Measurements from ENCODE around the gene VKORC1. TPM values are rescaled to one million over a fixed set of nuclear protein-coding genes. Genes with fewer than 3 reads are reported as not detected.

The VKORC1 gene
- total RNA-seq, 1 experiment from 2014 or later, result 83.8 TPM

DNA sequence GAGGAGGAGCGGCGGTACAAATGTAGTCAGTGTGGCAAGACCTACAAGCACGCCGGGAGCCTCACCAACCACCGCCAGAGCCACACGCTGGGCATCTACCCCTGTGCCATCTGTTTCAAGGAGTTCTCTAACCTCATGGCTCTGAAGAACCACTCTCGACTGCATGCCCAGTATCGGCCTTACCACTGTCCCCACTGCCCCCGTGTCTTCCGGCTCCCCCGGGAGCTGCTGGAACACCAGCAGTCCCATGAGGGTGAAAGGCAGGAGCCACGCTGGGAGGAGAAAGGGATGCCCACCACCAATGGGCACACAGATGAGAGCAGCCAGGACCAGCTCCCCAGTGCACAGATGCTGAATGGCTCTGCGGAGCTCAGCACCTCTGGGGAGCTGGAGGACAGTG is 17.6 kb downstream of the VKORC1 start:
- POLR2A ChIA-PET, result no interaction called here
- BruUV-seq (replicated peaks), result no TSS peak
- Histone ChIP-seq H3K4me3 (replicated peaks in 1 of 2; ENCODE audit: low read depth in 1 of 2, low read length in 2 of 2) (no peak overlapping the region), H2AFZ (ENCODE audit: low read depth, low read length, poor library complexity, severe bottlenecking) (no peak overlapping the region), H3K9me3 (ENCODE audit: control insufficient read depth in 1 of 2, insufficient read depth in 1 of 2, low read depth in 1 of 2, low read length in 2 of 2) (no peaks in the 10 kb centered on the region), H3K79me2 (ENCODE audit: insufficient read depth, low read length) (peaks cover 49% of the 10 kb centered on the region), H3K9me2 (ENCODE audit: insufficient read depth) (no peaks in the 10 kb centered on the region), H3K9ac (ENCODE audit: low read length) (no peak overlapping the region), H3K4me2 (ENCODE audit: low read length) (no peak overlapping the region), H3K27ac (ENCODE audit: low read depth, low read length) (no peak overlapping the region), H3K4me1 (ENCODE audit: control insufficient read depth in 1 of 2, insufficient read depth in 2 of 2, low read length in 2 of 2) (peaks cover 3 to 14% of the 10 kb centered on the region in 2 experiments; a peak in 3 of 4 replicates), H4K20me1 (ENCODE audit: insufficient read depth) (no peaks in the 10 kb centered on the region), H3K27me3 (ENCODE audit: insufficient read depth, low read length) (no peaks in the 10 kb centered on the region), H3K36me3 (ENCODE audit: control insufficient read depth in 1 of 2, insufficient read depth in 2 of 2, low read length in 2 of 2) (peaks cover 14 to 42% of the 10 kb centered on the region in 2 experiments)
- ATAC-seq, result no peak
- DNase-seq (ENCODE audit: low read depth, low spot score), result no peak
- RAD21 ChIA-PET (ENCODE audit: low non-redundant PET in 1 of 2, low total read pairs in 2 of 2, uncharacterized antibody in 2 of 2, unreplicated experiment in 2 of 2), result no interaction called here
- TF ChIP-seq, protein P1, sequence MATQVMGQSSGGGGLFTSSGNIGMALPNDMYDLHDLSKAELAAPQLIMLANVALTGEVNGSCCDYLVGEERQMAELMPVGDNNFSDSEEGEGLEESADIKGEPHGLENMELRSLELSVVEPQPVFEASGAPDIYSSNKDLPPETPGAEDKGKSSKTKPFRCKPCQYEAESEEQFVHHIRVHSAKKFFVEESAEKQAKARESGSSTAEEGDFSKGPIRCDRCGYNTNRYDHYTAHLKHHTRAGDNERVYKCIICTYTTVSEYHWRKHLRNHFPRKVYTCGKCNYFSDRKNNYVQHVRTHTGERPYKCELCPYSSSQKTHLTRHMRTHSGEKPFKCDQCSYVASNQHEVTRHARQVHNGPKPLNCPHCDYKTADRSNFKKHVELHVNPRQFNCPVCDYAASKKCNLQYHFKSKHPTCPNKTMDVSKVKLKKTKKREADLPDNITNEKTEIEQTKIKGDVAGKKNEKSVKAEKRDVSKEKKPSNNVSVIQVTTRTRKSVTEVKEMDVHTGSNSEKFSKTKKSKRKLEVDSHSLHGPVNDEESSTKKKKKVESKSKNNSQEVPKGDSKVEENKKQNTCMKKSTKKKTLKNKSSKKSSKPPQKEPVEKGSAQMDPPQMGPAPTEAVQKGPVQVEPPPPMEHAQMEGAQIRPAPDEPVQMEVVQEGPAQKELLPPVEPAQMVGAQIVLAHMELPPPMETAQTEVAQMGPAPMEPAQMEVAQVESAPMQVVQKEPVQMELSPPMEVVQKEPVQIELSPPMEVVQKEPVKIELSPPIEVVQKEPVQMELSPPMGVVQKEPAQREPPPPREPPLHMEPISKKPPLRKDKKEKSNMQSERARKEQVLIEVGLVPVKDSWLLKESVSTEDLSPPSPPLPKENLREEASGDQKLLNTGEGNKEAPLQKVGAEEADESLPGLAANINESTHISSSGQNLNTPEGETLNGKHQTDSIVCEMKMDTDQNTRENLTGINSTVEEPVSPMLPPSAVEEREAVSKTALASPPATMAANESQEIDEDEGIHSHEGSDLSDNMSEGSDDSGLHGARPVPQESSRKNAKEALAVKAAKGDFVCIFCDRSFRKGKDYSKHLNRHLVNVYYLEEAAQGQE (IDR thresholded peaks at IDR 0.05; ENCODE audit: low read depth), result no peak
- TF ChIP-seq YY1 (IDR thresholded peaks at IDR 0.05; ENCODE audit: extremely low read depth, insufficient replicate concordance, low read depth, low read length) (no peak), POLR2A (IDR thresholded peaks at IDR 0.05; ENCODE audit: borderline replicate concordance, extremely low read depth, insufficient read depth, insufficient read length) (no peak), RAD21 (IDR thresholded peaks at IDR 0.05; ENCODE audit: low read depth) (no peak)
- CTCF ChIA-PET, result no interaction called here
- intact Hi-C loops (cut with micrococcal nuclease), result loop anchor here (10.0 kb wide), 1 partner anchor 378 kb away; the partner anchor contains the start of gene ARMC5

DNA sequence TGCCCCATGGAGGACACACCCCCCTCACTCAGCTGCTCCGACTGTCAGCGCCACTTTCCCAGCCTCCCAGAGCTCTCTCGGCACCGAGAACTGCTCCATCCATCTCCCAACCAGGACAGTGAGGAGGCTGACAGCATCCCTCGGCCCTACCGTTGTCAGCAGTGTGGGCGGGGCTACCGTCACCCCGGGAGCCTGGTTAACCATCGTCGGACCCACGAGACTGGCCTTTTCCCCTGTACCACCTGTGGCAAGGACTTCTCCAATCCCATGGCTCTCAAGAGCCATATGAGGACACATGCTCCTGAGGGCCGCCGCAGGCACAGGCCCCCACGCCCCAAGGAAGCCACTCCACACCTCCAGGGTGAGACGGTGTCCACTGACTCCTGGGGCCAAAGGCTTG is 18.3 kb downstream of the VKORC1 start:
- ChIA-PET POLR2A (no interaction called here), RAD21 (ENCODE audit: low non-redundant PET in 1 of 2, low total read pairs in 2 of 2, uncharacterized antibody in 2 of 2, unreplicated experiment in 2 of 2) (no interaction called here), CTCF (no interaction called here)
- Histone ChIP-seq H3K9me2 (ENCODE audit: insufficient read depth) (no peaks in the 10 kb centered on the region), H3K4me1 (ENCODE audit: control insufficient read depth in 1 of 2, insufficient read depth in 2 of 2, low read length in 2 of 2) (peaks cover 7 to 18% of the 10 kb centered on the region in 2 experiments; a peak in 3 of 4 replicates), H3K36me3 (ENCODE audit: control insufficient read depth in 1 of 2, insufficient read depth in 2 of 2, low read length in 2 of 2) (peaks cover 14 to 42% of the 10 kb centered on the region in 2 experiments), H3K4me3 (replicated peaks in 1 of 2; ENCODE audit: low read depth in 1 of 2, low read length in 2 of 2) (no peak overlapping the region), H3K9ac (ENCODE audit: low read length) (no peak overlapping the region), H3K27me3 (ENCODE audit: insufficient read depth, low read length) (no peaks in the 10 kb centered on the region), H4K20me1 (ENCODE audit: insufficient read depth) (no peaks in the 10 kb centered on the region), H2AFZ (ENCODE audit: low read depth, low read length, poor library complexity, severe bottlenecking) (no peak overlapping the region), H3K4me2 (ENCODE audit: low read length) (no peak overlapping the region), H3K9me3 (ENCODE audit: control insufficient read depth in 1 of 2, insufficient read depth in 1 of 2, low read depth in 1 of 2, low read length in 2 of 2) (no peaks in the 10 kb centered on the region), H3K27ac (ENCODE audit: low read depth, low read length) (no peak overlapping the region), H3K79me2 (ENCODE audit: insufficient read depth, low read length) (peaks cover 56% of the 10 kb centered on the region)
- BruUV-seq (replicated peaks), result no TSS peak
- no peak for DNase-seq (ENCODE audit: low read depth, low spot score)
- TF ChIP-seq JUND (IDR thresholded peaks at IDR 0.05) (no peak), ZFX (IDR thresholded peaks at IDR 0.05) (no peak), CEBPB (IDR thresholded peaks at IDR 0.05; ENCODE audit: low read depth) (no peak), EZH2phosphoT487 (IDR thresholded peaks at IDR 0.05; ENCODE audit: borderline replicate concordance) (no peak), EZH2 (IDR thresholded peaks at IDR 0.05) (no peak), FOSL1 (IDR thresholded peaks at IDR 0.05; ENCODE audit: low read depth) (no peak), ELF1 (IDR thresholded peaks at IDR 0.05; ENCODE audit: borderline replicate concordance, low read depth) (no peak), ZNF274 (IDR thresholded peaks at IDR 0.05; ENCODE audit: low read depth, low read length) (no peak)
- TF ChIP-seq, protein P2, sequence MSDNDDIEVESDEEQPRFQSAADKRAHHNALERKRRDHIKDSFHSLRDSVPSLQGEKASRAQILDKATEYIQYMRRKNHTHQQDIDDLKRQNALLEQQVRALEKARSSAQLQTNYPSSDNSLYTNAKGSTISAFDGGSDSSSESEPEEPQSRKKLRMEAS (IDR thresholded peaks at IDR 0.05), result no peak
- TF ChIP-seq, protein P1 (IDR thresholded peaks at IDR 0.05; ENCODE audit: low read depth), result no peak
- TF ChIP-seq, protein P3, sequence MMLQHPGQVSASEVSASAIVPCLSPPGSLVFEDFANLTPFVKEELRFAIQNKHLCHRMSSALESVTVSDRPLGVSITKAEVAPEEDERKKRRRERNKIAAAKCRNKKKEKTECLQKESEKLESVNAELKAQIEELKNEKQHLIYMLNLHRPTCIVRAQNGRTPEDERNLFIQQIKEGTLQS (IDR thresholded peaks at IDR 0.05), result no peak
- ATAC-seq, result no peak
- intact Hi-C loops (cut with micrococcal nuclease), result loop anchor here (10.0 kb wide), 1 partner anchor 378 kb away; the partner anchor contains the start of gene ARMC5

All from HCT116 (cell line).